Measurements from ENCODE around the gene TBX4. TPM values are rescaled to one million over a fixed set of nuclear protein-coding genes. Genes with fewer than 3 reads are reported as not detected.
"Not testable (repeated sequence)": the region's sequence is repeated elsewhere in the genome, so short reads cannot be mapped to it uniquely, and the experiment has no call there.

TBX4 gene
- total RNA-seq, 2 donors from 2014 or later: not detected

GRCh38 chr17:61422869-61423268 lies 29.4 kb upstream of the TBX4 start:
- intact Hi-C loops (cut with DNase I): no loop called here
- ATAC-seq (no peak), DNase-seq (no peak)

- no peak for ATAC-seq
Measured at GRCh38 chr17:61423967-61424649, 28.1 kb upstream of the TBX4 start.

GRCh38 chr17:61425682-61426481 lies 26.3 kb upstream of the TBX4 start:
- no peak for ATAC-seq
- no peak for DNase-seq
- intact Hi-C loops (cut with DNase I): no loop called here

More at GRCh38 chr17:61423967-61424649, 28.1 kb upstream of the TBX4 start:
- intact Hi-C loops (cut with DNase I): no loop called here
- DNase-seq: no peak

- intact Hi-C loops (cut with DNase I): no loop called here
- DNase-seq (no peak), ATAC-seq (no peak)
Measured at GRCh38 chr17:61426482-61427304, 25.5 kb upstream of the TBX4 start.

GRCh38 chr17:61427567-61427966 lies 24.7 kb upstream of the TBX4 start:
- DNase-seq: no peak
- no peak for ATAC-seq
- intact Hi-C loops (cut with DNase I): no loop called here

- no peak for DNase-seq
- no peak for ATAC-seq
- intact Hi-C loops (cut with DNase I): no loop called here
Measured at GRCh38 chr17:61429274-61429673, 22.9 kb upstream of the TBX4 start.

GRCh38 chr17:61429831-61430230 lies 22.4 kb upstream of the TBX4 start:
- DNase-seq; intact Hi-C loops (cut with DNase I); ATAC-seq: not testable (repeated sequence)

GRCh38 chr17:61431594-61432311 lies 20.5 kb upstream of the TBX4 start:
- intact Hi-C loops (cut with DNase I): no loop called here

GRCh38 chr17:61436273-61436672 lies 15.9 kb upstream of the TBX4 start:
- intact Hi-C loops (cut with DNase I): no loop called here
- ATAC-seq (no peak), DNase-seq (no peak)

More at GRCh38 chr17:61431594-61432311, 20.5 kb upstream of the TBX4 start:
- DNase-seq: no peak
- no peak for ATAC-seq

GRCh38 chr17:61436995-61437704 lies 15.1 kb upstream of the TBX4 start:
- intact Hi-C loops (cut with DNase I): no loop called here
- ATAC-seq: no peak

GRCh38 chr17:61440697-61441096 lies 11.5 kb upstream of the TBX4 start:
- intact Hi-C loops (cut with DNase I): no loop called here
- no peak for DNase-seq
- ATAC-seq: no peak

More at GRCh38 chr17:61436995-61437704, 15.1 kb upstream of the TBX4 start:
- DNase-seq: no peak

- intact Hi-C loops (cut with DNase I); ATAC-seq; DNase-seq: not testable (repeated sequence)
Measured at GRCh38 chr17:61441507-61441906, 10.7 kb upstream of the TBX4 start.

- intact Hi-C loops (cut with DNase I): no loop called here
Measured at GRCh38 chr17:61442136-61442775, 10.0 kb upstream of the TBX4 start.

GRCh38 chr17:61442878-61443474 lies 9.2 kb upstream of the TBX4 start:
- intact Hi-C loops (cut with DNase I): no loop called here
- no peak for ATAC-seq
- no peak for DNase-seq

More at GRCh38 chr17:61442136-61442775, 10.0 kb upstream of the TBX4 start:
- no peak for ATAC-seq
- no peak for DNase-seq

- intact Hi-C loops (cut with DNase I): no loop called here
- DNase-seq (no peak), ATAC-seq (no peak)
Measured at GRCh38 chr17:61443475-61443882, 8.7 kb upstream of the TBX4 start.

- ATAC-seq: no peak
- intact Hi-C loops (cut with DNase I): no loop called here
- DNase-seq: no peak
Measured at GRCh38 chr17:61444075-61444474, 8.1 kb upstream of the TBX4 start.

- no peak for DNase-seq
- intact Hi-C loops (cut with DNase I): no loop called here
- no peak for ATAC-seq
Measured at GRCh38 chr17:61444831-61445230, 7.4 kb upstream of the TBX4 start.

- intact Hi-C loops (cut with DNase I): no loop called here
- no peak for DNase-seq
- no peak for ATAC-seq
Measured at GRCh38 chr17:61447358-61447757, 4.9 kb upstream of the TBX4 start.
